RWPE1 (cell line): ENCODE data around the gene DYNC2H1.

Experiments
- CTCF ChIA-PET: fragments of 350-600 bp; sonication (Branson Sonifier 250); formaldehyde crosslinking; extraction: SDS; loops from one replicate; lab custom pipeline; 2021; lab: Yijun Ruan, JAX
- POLR2A ChIA-PET: fragments of 400-600 bp; formaldehyde crosslinking; extraction: SDS; loops from one replicate; lab custom pipeline; 2020; ENCODE audit warnings: antibody characterized with exemption; ENCODE audit not compliant: low non-redundant PET; lab: Yijun Ruan, JAX
- DNase-seq: peaks from one replicate; pipeline ENCODE4 v3.0.0; 2012; ENCODE audit warnings: low spot score
- H3K27ac ChIP-seq: fragments of 450-650 bp; 2 replicates; pipeline ENCODE4 v1.5.1; 2017
- CTCF ChIP-seq: fragments of 450-650 bp; conservative IDR thresholded peaks from 2 replicates; pipeline ENCODE4 v1.5.1; 2017; ENCODE audit warnings: low read depth, mild to moderate bottlenecking

Gene DYNC2H1

GRCh38 chr11:103354656-103355055, 245.4 kb downstream of the DYNC2H1 start:
- ChIA-PET CTCF (interaction anchor here (1.3 kb wide), 1 partner anchor 9 kb away, joined by 4 read pairs; no protein-coding TSS in a partner anchor), POLR2A (no interaction called here)
- H3K27ac ChIP-seq = no peak overlapping the region
- TF ChIP-seq CTCF = no peak
- no peak for DNase-seq

- ChIA-PET POLR2A (no interaction called here), CTCF (no interaction called here)
- DNase-seq = no peak
- no peak overlapping the region for H3K27ac ChIP-seq
- no peak for TF ChIP-seq CTCF
Measured at GRCh38 chr11:103358251-103358650, 249.0 kb downstream of the DYNC2H1 start.

- DNase-seq = no peak
- ChIA-PET POLR2A (no interaction called here), CTCF (interaction anchor here (0.5 to 0.7 kb wide), 2 partner anchors 9 to 271 kb away, joined by 3 read pairs; no protein-coding TSS in a partner anchor)
Measured at GRCh38 chr11:103359216-103359615, 250.0 kb downstream of the DYNC2H1 start.

GRCh38 chr11:103364687-103365086, 255.5 kb downstream of the DYNC2H1 start:
- ChIA-PET CTCF (no interaction called here), POLR2A (no interaction called here)
- no peak for DNase-seq
- no peak overlapping the region for H3K27ac ChIP-seq
- TF ChIP-seq CTCF = no peak

More at GRCh38 chr11:103359216-103359615, 250.0 kb downstream of the DYNC2H1 start:
- H3K27ac ChIP-seq = no peak overlapping the region
- TF ChIP-seq CTCF = no peak

- TF ChIP-seq CTCF = no peak
- no peak for DNase-seq
- CTCF ChIA-PET = interaction anchor here (0.6 kb wide), 1 partner anchor 32 kb away, joined by 4 read pairs; no protein-coding TSS in a partner anchor
- no peak overlapping the region for H3K27ac ChIP-seq
- POLR2A ChIA-PET = no interaction called here
Measured at GRCh38 chr11:103367650-103368049, 258.4 kb downstream of the DYNC2H1 start.

- ChIA-PET POLR2A (no interaction called here), CTCF (interaction anchor here (0.6 kb wide), 1 partner anchor 33 kb away, joined by 4 read pairs; no protein-coding TSS in a partner anchor)
- no peak overlapping the region for H3K27ac ChIP-seq
- no peak for TF ChIP-seq CTCF
- no peak for DNase-seq
Measured at GRCh38 chr11:103368145-103368544, 258.9 kb downstream of the DYNC2H1 start.
